Esophagus muscularis mucosa (tissue), 4 donors: ENCODE measurements around the gene COQ10A. TPM values are rescaled to one million over a fixed set of nuclear protein-coding genes. Genes with fewer than 3 reads are reported as not detected.

Experiments
- DNase-seq: peaks from one replicate; pipeline ENCODE4 v3.0.0-alpha.2; 2017; ENCODE audit errors: extremely low spot score
- H3K27ac ChIP-seq, 4 donors: fragments of 200-600 bp; sonication (generic); replicated peaks in 1 of 4; 1 replicate in 3 of 4; 2 replicates in 1 of 4; pipeline ENCODE4 v1.5.1; 2016 to 2019; ENCODE audit warnings: mild to moderate bottlenecking in 1 of 4
- H3K27me3 ChIP-seq, 4 donors: fragments of 200-600 bp; sonication (generic); one replicate each; pipeline versions ENCODE4 v1.5.1 to v1.6.0; 2016 to 2019
- H3K36me3 ChIP-seq, 4 donors: fragments of 200-600 bp; sonication (generic); one replicate each; pipeline ENCODE4 v1.5.1; 2016 to 2019
- H3K4me1 ChIP-seq, 4 donors: fragments of 200-600 bp; sonication (generic); one replicate each; pipeline ENCODE4 v1.5.1; 2016 to 2019
- H3K4me3 ChIP-seq, 4 donors: fragments of 200-600 bp; sonication (generic); 1 replicate in 2 of 4; 2 replicates in 2 of 4; pipeline ENCODE4 v1.5.1; 2016 to 2019; ENCODE audit warnings: mild to moderate bottlenecking in 4 of 4, moderate library complexity in 1 of 4
- H3K9me3 ChIP-seq, 4 donors: fragments of 200-600 bp; sonication (generic); 1 replicate in 3 of 4; 2 replicates in 1 of 4; pipeline ENCODE4 v1.5.1; 2016 to 2019
- EP300 ChIP-seq: sonication (generic); formaldehyde crosslinking; IDR thresholded peaks from one replicate; pipeline ENCODE4 v1.6.1; 2017; ENCODE audit warnings: antibody characterized with exemption
- POLR2A ChIP-seq: fragments of 450-650 bp; IDR thresholded peaks from one replicate; pipeline ENCODE4 v1.6.1; 2017; ENCODE audit warnings: antibody characterized with exemption, moderate library complexity, mild to moderate bottlenecking, low read depth
- POLR2AphosphoS5 ChIP-seq, 2 donors: sonication (generic); formaldehyde crosslinking; IDR thresholded peaks; one replicate each; pipeline ENCODE4 v1.6.1; 2017; ENCODE audit warnings: antibody characterized with exemption in 2 of 2
- WGBS: methylation state at CpG from one replicate; pipeline ENCODE4 v1.1.5; 2018; 5-methylcytosine and 5-hydroxymethylcytosine counted together
- intact Hi-C: fragments of 100-400 bp; cut with DNase I; formaldehyde crosslinking; loops from one replicate; pipeline ENCODE4 v1.15.1; 2023
- total RNA-seq, 4 donors: library from RNA; depleted of rRNA; stranded (reverse); fragments of >200 nt; gene quantifications; one replicate each; pipeline versions ENCODE4 v1.1.0 to v1.2.1, GENCODE V29; 2016
- TF ChIP-seq, protein P1 (sequence below), 3 experiments: fragments of 200-600 bp in 2 of 3; fragments of 450-650 bp in 1 of 3; sonication (generic) in 2 of 3; IDR thresholded peaks; one replicate each; pipeline ENCODE4 v1.5.1; 2017 to 2019; ENCODE audit warnings: antibody characterized with exemption in 3 of 3, mild to moderate bottlenecking in 2 of 3, moderate library complexity in 1 of 3

The COQ10A gene
- total RNA-seq, 4 donors from 2014 or later, result 12.4 to 22.8 (median 15.7) TPM

DNA sequence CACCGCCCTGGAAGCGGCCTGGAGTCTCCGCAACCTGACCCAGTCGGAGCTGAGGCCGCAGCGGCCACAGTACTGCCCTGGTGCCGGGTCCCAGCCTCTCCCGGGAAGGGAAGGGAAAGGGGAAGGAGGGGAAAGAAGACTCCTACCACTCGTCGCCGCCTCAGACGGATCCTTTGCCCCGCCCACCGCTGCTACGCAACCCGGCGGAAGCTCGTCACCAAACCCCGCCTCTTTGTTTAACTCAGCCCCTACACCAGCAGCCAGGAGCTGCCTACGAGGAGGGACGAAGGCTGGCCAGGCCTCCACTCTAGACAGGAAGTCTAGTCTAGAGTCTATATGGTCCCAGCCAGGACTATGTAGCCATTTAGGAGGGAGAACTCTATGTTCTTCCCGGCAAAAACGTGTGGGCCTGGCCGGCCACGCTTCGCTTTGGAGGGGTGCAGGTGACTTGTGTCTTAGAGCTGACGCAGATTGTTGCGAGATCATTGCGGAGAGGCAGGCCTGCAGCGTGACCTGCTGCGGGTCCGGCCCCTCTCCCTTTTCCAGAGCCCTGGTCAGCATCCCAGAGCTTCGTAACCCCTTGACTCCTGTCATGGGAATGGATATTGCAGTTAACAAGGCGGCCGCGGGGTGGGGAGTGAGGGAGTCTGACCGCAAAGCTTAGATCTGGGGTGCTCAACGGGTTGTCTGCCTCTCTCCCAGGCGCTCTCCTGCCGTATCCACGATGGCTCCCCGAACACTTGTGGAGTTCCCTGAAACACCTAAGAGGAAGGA is 44.8 kb upstream of the COQ10A start, which contains the start of gene RNF41:
RNF41 (minus strand) TSS at position 166 of the 774 bp plus-strand sequence. CDS start 7,875 bp downstream, outside the sequence.
- H3K4me1 ChIP-seq, result peaks cover 40 to 78% (median 67%) of the 10 kb centered on the region in 4 donors
- peak within 1 kb of the TSS; percentile 75 to 87 (median 80) for H3K4me3 ChIP-seq
- intact Hi-C loops, result no loop called here
- no peaks in the 10 kb centered on the region for H3K9me3 ChIP-seq
- peak; percentile 99 for DNase-seq
- peaks cover 0 to 19% (median 2%) of the 10 kb centered on the region in 4 donors for H3K36me3 ChIP-seq
- peak; percentile 100 for TF ChIP-seq POLR2AphosphoS5 (IDR thresholded peaks at IDR 0.05)
- peak; percentile 94 for TF ChIP-seq POLR2A
- TF ChIP-seq, protein P1, sequence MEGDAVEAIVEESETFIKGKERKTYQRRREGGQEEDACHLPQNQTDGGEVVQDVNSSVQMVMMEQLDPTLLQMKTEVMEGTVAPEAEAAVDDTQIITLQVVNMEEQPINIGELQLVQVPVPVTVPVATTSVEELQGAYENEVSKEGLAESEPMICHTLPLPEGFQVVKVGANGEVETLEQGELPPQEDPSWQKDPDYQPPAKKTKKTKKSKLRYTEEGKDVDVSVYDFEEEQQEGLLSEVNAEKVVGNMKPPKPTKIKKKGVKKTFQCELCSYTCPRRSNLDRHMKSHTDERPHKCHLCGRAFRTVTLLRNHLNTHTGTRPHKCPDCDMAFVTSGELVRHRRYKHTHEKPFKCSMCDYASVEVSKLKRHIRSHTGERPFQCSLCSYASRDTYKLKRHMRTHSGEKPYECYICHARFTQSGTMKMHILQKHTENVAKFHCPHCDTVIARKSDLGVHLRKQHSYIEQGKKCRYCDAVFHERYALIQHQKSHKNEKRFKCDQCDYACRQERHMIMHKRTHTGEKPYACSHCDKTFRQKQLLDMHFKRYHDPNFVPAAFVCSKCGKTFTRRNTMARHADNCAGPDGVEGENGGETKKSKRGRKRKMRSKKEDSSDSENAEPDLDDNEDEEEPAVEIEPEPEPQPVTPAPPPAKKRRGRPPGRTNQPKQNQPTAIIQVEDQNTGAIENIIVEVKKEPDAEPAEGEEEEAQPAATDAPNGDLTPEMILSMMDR (IDR thresholded peaks at IDR 0.05), result peak in 1 of 3 experiments; percentile 18
- no peak for TF ChIP-seq EP300
- H3K27ac ChIP-seq, result peak within 1 kb of the TSS; percentile 94 to 98 (median 96)
- 2% methylated on average over 29 of the region's 42 CpGs for WGBS
- no peaks in the 10 kb centered on the region for H3K27me3 ChIP-seq

DNA sequence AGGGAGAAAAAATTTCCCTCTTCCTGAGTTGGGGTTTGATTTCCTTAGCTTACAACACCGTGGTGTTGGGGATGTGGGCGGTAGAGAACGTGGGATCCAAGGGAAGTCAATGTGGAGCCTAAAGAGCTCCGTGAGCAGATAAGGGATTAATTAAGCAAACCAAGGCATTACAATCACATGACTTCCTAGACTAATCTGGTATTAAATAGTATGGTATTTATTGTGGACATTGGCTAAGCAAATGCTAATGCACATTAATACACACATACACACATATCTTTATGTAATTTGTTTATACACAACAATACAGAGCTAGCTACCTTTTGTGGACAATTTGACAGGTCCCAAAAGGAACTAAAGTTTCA is 44.2 kb upstream of the COQ10A start:
- H3K4me3 ChIP-seq, result peak overlapping the region; percentile 75 to 87 (median 80)
- intact Hi-C loops, result no loop called here
- peak overlapping the region; percentile 94 to 98 (median 96) for H3K27ac ChIP-seq
- H3K9me3 ChIP-seq, result no peaks in the 10 kb centered on the region
- no peaks in the 10 kb centered on the region for H3K27me3 ChIP-seq
- peaks cover 40 to 73% (median 64%) of the 10 kb centered on the region in 4 donors for H3K4me1 ChIP-seq
- TF ChIP-seq, protein P1 (IDR thresholded peaks at IDR 0.05), result no peak
- TF ChIP-seq EP300 (no peak), POLR2A (no peak), POLR2AphosphoS5 (IDR thresholded peaks at IDR 0.05) (no peak)
- WGBS, result 16% methylated on average over 4 of the region's 4 CpGs
- peaks cover 0 to 19% (median 2%) of the 10 kb centered on the region in 4 donors for H3K36me3 ChIP-seq
- DNase-seq, result no peak

DNA sequence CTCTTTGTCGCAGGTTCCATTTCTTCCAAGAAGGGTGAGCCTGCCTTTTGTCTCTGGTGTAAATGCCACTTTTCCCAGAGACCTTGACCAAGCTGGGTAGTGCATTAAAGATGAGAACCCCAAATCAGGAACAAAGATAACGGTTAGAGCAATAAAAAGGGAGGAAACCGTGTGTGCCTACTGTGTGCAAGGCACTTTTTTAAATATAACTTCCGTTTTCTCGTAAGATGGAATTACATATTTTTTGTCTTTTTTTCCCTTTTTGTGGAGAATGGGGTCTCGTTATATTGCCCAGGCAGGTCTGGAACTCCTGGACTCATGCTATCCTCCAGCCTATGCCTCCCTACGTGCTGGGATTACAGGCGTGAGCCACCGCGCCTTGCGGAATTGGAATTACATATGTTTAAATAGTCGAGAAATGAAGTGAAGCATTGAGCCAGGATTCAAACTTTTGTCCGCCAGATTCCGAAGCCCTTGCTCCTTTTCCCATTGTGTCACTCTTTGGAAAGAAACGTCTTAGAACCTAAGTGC is 43.1 kb upstream of the COQ10A start:
- 31% methylated on average over 15 of the region's 15 CpGs for WGBS
- Histone ChIP-seq H3K27ac (peak overlapping the region; percentile 94 to 98 (median 96)), H3K4me3 (peak overlapping the region; percentile 57 to 65 (median 60)), H3K27me3 (no peaks in the 10 kb centered on the region), H3K4me1 (peaks cover 40 to 61% (median 56%) of the 10 kb centered on the region in 4 donors), H3K9me3 (no peaks in the 10 kb centered on the region), H3K36me3 (peaks cover 0 to 28% (median 9%) of the 10 kb centered on the region in 4 donors)
- intact Hi-C loops, result loop anchor here (1.0 to 2.0 kb wide), 3 partner anchors 17 to 105 kb away; partner anchors contain the start of gene ZC3H10
- TF ChIP-seq POLR2A (no peak), POLR2AphosphoS5 (IDR thresholded peaks at IDR 0.05) (no peak)
- DNase-seq, result no peak

DNA sequence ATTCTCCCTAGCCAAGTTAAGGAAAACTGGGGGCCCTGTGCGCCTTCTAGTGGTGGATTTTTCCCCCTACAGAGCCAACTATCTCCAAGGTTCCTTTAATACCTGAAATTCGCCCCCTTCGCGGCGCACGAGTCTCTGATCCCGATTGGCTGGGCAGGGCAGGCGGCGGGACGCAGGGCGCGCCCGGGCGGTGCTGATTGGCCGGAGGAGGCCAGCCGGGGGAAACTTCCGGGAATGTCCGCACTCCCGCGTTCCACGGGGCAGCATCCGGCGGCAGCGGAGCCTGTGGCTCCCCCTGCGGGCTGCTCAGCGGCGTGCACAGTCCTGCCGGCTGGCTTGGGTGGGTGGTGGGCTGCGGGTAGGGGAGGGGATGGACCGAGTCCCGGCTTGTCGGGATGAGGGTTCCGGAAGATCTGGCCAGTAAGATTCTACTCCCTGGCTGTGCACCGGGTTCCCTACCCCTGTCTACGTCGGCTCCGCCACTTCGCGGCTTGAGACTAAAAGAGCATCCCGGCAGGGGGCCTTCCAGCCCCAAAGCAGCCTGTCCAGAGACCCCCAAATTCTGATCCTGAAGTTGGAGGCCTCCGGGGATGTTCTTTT is 42.5 kb upstream of the COQ10A start, which contains the start of gene NABP2:
NABP2 (plus strand) TSS at position 241 of the 600 bp plus-strand sequence. CDS start 515 bp downstream, outside the sequence.
- Histone ChIP-seq H3K9me3 (no peaks in the 10 kb centered on the region), H3K4me3 (peak within 1 kb of the TSS; percentile 57 to 65 (median 60)), H3K27me3 (no peaks in the 10 kb centered on the region), H3K27ac (peak within 1 kb of the TSS; percentile 94 to 98 (median 96)), H3K36me3 (peaks cover 0 to 33% (median 14%) of the 10 kb centered on the region in 4 donors), H3K4me1 (peaks cover 38 to 56% (median 50%) of the 10 kb centered on the region in 4 donors)
- TF ChIP-seq, protein P1 (IDR thresholded peaks at IDR 0.05), result peak in 2 of 3 experiments; percentile 95 to 98
- peak; percentile 74 to 91 for TF ChIP-seq POLR2AphosphoS5 (IDR thresholded peaks at IDR 0.05)
- no peak for TF ChIP-seq EP300
- intact Hi-C loops, result loop anchor here (1.0 to 2.0 kb wide), 3 partner anchors 17 to 105 kb away; partner anchors contain the start of gene ZC3H10
- DNase-seq, result peak; percentile 99
- whole genome bisulfite sequencing, result 2% methylated on average over 8 of the region's 41 CpGs
